Activated gamma-delta T cell treated with anti-CD3 and anti-CD28 coated beads, Interleukin-2, amount 50 U/mL, for 16 hours (primary cell): ENCODE results near the gene OXNAD1.
A peak's percentile ranks its signal among the peaks of the same experiment; 100 is the strongest.
"Not testable (repeated sequence)": the region's sequence is repeated elsewhere in the genome, so short reads cannot be mapped to it uniquely, and the experiment has no call there.

Experiments
- DNase-seq: peaks from one replicate; pipeline ENCODE4 v3.0.0-alpha.2; 2020; ENCODE audit warnings: low read depth

Gene OXNAD1

GRCh38 chr3:16304061-16305010 lies 39.3 kb downstream of the OXNAD1 start:
- DNase-seq = no peak

DNA sequence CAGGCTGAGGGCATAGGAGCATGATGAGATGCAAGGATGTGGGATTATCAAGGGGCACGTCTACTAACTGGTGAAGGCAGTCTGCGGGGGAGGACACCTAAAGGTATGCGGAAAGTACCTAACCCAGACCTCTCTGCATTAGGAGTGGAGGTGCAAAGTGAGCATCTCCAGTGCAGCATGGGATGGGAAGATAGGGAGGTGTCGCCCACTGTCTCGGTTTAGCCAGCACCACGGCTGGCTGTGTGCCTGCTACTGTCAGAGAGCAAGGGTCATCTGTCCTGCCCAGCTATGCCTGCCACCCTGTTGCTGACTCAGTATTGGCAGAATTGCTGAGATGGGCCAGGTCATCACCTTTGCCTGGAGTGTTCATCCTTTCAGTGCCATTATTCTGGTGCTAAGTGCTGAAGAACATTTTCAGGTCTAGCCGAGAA lies 40.1 kb downstream of the OXNAD1 start:
- peak; percentile 30 for DNase-seq

- DNase-seq = no peak
Observed at GRCh38 chr3:16307832-16308531, 43.0 kb downstream of the OXNAD1 start.

DNA sequence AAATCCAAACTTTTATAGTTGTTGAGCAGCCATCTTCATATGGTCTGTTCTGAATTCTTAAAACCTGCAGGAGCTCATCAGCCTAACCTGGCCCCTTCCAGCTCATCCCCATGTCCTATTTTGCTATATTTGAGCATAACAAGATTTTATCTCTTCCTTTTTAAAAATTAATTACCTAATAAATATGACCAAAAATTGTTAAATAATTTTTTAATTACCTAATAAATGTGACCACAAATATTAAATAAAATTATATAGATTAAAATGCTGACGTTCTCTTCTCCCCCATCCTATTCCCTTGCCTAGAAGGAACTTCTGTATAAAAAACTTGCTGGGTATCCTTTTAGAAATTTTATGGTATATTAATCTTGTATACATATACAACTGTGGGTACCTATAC lies 43.7 kb downstream of the OXNAD1 start:
- DNase-seq = no peak

GRCh38 chr3:16309558-16309957 lies 44.5 kb downstream of the OXNAD1 start:
- DNase-seq = peak; percentile 39

DNA sequence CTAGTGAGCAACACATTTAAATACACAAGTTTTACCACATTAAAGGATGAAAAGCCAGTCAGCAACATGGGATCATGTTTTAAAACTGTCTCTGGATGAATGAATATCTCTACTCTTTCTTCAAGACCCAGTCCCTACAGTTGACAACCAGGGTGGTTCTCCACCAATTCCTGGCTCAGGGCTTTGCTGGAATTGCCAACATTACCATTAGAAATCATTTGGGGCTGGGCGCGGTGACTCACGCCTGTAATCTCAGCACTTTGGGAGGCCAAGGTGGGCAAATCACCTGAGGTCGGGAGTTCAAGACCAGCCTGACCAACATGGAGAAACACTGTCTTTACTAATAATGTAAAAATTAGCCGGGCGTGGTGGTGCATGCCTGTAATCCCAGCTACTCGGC lies 45.5 kb downstream of the OXNAD1 start:
- DNase-seq = not testable (repeated sequence)

GRCh38 chr3:16311960-16312451 lies 47.0 kb downstream of the OXNAD1 start:
- DNase-seq = no peak

GRCh38 chr3:16313886-16314645 lies 49.1 kb downstream of the OXNAD1 start:
- DNase-seq = no peak

- no peak for DNase-seq
Observed at GRCh38 chr3:16315623-16316022, 50.6 kb downstream of the OXNAD1 start.

DNA sequence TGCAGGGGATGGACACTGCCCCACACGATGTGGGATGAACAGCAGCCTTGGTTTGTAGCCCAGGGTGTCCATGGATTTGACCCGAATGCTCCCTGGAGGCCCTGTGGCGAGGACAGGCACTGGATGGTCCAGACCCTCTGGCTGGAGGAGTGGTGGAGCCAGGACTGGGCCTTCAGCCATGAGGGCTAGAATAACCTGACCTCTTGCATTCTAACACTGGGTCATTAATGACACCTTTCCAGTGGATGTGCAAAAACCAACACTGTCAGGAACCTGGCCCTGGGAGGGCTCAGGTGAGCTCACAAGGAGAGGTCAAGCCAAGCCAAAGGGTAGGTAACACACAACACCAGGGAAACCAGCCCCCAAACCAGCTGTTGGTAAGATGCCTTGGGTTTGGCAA lies 51.4 kb downstream of the OXNAD1 start:
- DNase-seq = no peak

- no peak for DNase-seq
Observed at GRCh38 chr3:16316847-16317560, 52.0 kb downstream of the OXNAD1 start.

DNA sequence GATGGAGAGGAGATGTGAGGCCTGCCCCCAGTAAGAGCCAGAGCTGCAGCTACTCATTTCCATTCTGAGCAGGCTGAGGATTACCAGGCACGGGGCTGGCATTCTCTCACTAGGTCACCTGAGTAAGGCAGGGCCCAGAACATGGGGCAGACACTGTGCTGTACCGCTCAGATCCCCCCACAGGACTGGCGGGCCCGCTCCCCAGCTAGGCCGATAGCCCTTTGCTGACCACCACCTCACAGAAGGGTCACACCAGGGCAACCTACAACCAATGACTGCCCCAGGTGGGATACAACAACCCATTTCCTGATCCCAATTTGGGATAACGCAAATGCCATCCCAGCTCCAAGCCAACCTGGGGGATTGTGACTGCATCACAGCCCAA lies 52.5 kb downstream of the OXNAD1 start:
- DNase-seq = no peak

DNA sequence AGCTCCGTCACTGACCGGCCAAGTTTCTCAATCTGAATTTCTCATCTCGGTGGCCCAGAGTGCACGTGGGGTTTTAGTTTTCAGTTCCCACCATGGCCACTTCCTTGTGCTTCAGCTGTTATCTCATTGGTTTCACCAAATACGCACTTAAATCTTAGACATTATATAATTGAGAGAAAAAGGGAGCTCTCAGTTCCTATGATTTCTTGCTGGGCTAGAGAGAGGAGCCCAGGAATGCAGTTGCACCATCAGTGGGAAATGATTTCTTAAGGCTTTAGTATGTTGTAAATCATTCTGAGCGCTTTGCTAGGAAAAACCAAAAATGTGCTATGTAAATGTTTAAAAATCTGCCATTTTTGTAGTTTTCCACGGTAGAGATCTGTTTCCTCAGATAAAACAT lies 53.2 kb downstream of the OXNAD1 start:
- no peak for DNase-seq

DNA sequence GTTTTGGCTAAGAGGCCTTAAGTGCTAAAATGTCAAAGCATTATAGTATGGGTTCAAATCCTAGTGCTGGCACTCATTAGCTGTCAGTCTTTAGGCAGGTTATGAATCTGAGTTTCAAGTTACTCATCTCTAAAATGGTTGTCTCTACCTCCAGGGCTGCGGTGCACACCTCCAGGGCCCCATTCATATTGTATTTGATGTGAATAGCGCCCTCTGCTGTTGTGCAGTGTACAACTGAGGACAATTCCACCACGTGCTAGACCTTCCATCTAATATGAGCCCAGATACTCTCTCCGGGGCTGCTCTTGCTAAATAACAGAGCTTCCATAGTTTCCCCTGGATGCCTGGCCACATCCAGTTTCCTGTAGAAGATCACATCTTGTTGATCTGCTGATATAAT lies 54.3 kb downstream of the OXNAD1 start:
- DNase-seq = peak; percentile 71

GRCh38 chr3:16319723-16320122 lies 54.7 kb downstream of the OXNAD1 start:
- no peak for DNase-seq

DNA sequence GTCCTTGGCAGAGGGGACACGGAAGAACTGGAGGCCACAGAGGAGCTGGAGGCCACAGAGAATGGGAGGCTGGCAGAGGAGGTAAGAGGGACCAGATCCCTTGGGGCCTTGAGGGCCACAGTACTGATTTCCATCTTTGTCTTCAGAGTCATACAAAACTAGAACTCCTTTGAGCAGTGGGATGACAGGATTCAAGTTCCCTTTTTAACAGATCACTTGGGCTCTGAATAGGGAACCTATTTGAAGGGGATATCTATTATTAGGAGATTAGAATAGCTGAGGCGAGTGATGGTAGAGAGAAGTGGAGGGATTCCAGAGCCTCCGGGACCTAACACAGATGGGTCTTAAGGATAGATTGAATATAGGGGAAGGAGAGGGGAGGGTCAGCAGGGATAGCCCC lies 55.7 kb downstream of the OXNAD1 start:
- no peak for DNase-seq

GRCh38 chr3:16322189-16322588 lies 57.2 kb downstream of the OXNAD1 start:
- DNase-seq = no peak

GRCh38 chr3:16323737-16324136 lies 58.7 kb downstream of the OXNAD1 start:
- no peak for DNase-seq

GRCh38 chr3:16325850-16326249 lies 60.8 kb downstream of the OXNAD1 start:
- no peak for DNase-seq

DNA sequence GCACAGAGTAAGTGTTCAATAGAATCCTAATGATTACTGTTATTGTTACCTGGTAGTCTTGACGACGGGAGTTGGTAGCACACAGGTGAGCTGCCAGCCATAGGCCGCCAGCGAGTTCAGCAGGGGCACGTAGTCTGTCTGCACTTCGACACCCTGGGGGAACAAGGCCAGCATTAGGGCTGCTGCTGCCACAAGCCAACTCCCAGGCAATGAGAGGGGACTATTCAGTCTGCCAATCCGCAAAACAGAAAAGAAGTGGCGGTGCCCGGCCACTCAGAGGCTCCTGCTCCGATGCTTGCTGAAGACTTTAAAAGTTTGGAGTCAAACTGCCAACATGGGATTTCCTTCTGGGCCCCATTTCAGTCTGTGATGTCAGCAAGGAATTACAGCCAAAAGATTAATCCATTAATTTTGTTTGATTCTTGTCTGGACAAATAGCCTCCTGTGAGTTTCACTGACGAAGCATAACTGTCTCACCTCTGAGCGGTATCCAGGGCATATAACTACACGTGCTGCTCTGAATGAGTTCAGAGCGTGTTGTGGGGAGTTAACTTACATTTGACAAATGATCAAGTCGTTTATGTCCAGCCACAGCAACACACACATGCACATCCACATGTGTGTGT lies 61.8 kb downstream of the OXNAD1 start:
- no peak for DNase-seq

DNA sequence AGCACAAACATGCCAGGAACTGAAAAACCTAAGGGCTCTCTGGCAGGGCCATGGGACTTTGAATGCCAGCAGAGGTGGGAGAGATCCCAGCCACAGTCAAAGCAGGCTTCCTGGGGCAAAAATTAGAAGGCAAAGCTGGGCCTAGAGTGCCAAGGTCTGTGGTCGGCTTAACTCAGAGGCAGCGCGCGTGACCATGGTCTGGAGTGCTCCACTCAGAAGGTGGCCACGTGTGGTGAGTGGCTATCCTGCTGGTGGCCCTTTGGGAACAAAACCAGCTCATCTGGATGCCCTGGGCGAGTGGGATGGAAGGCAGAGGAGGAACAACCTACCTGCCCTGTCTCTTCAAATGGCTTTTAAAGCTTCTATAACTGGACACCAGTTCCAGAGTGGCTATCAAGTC lies 63.1 kb downstream of the OXNAD1 start:
- no peak for DNase-seq
